HG02588 (cell line): ENCODE results near the gene ARHGAP24.
"Not testable (repeated sequence)": the region's sequence is repeated elsewhere in the genome, so short reads cannot be mapped to it uniquely, and the experiment has no call there.

Experiments used
- ATAC-seq: cut with Tn5 transposase; IDR thresholded peaks from one replicate; pipeline ENCODE4 v1.9.1; 2021; ENCODE audit warnings: mild to moderate bottlenecking, moderate library complexity; ENCODE audit not compliant: unreplicated experiment

The ARHGAP24 gene

GRCh38 chr4:85798012-85798770 lies 323.2 kb downstream of the ARHGAP24 start:
- no peak for ATAC-seq

DNA sequence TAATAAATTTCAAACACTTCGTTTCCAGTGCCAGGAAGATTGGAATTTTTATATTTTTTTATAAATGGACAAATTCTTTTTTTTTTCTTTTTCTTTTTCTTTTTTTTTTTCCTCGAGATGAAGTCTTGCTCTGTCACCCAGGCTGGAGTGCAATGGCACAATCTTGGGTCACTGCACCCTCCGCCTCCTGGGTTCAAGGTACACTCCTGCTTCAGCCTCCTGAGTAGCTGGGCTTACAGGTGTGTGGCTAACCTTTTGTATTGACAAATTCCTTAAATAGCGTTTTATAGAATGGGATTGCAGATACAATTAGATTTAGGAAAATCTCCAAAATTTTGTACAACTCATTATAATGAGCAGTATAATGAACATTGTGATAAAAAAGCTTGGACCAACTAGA lies 328.9 kb downstream of the ARHGAP24 start:
- no peak for ATAC-seq

GRCh38 chr4:85805891-85806290 lies 330.9 kb downstream of the ARHGAP24 start:
- ATAC-seq = no peak

DNA sequence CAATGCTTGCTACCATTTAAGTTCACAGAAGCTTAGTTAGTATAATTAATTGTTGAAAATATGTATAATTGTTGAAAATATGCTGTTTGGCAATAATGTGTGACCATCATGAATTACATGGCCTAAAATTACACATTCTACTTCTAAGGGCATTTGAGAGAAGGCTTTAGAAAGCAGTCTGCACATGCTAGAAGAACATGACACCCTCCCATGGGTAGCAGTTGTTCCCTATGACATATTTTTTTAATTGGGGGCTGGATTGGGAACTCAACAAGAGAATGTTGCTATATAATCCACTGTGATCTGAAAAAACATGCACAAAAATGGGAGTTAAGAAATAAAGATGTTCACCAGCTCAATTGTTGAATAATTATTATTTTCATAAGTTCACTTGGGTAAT lies 331.4 kb downstream of the ARHGAP24 start:
- ATAC-seq = no peak

GRCh38 chr4:85807247-85807950 lies 332.4 kb downstream of the ARHGAP24 start:
- no peak for ATAC-seq

DNA sequence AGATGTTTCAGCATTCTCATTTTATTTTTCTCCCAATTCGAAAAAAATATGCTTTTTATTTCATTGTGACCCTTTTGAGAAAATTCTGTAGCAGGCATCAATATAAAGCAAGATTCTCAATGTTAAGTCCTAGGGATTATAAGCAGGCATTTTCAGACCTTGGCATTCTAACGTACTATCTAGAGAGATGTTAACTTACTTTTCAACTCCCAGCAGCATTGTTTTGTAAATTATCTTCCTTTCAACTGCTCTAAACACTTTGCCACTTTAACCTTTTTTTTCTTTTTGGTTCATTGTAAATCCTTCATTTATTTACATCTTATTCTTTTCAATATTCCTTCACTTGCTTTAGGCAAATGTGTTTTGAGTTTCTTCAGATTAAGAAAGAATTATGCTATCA lies 333.2 kb downstream of the ARHGAP24 start:
- ATAC-seq = no peak

GRCh38 chr4:85808864-85809263 lies 333.9 kb downstream of the ARHGAP24 start:
- ATAC-seq = no peak

- no peak for ATAC-seq
These were observed 337.8 kb downstream of the ARHGAP24 start for GRCh38 chr4:85812776-85813175.

DNA sequence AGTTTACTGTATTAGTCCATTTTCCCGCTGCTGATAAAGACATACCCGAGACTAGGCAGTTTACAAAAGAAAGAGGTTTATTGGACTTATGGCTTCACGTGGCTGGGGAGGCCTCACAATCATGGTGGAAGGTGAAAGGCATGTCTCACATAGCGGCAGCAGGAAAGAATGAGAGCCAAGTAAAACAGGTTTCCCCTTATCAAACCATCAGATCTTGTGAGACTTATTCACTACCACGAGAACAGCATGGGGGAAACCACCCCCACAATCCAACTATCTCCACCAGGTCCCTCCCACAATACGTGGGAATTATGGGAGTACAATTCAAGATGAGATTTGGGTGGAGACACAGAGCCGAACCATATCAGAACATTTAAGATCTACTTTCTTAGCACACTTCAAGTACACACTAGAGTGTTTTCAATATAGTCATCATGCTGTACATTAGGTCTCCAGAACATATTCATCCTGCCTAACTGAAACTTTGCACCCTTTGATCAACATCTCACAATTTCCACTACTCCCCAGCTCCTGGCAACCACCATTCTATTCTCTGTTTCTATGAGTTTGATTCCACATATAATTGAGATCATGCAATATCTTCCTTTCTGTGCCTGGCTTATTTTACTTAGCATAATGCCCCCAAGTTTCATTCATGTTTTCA lies 341.0 kb downstream of the ARHGAP24 start:
- ATAC-seq = no peak

DNA sequence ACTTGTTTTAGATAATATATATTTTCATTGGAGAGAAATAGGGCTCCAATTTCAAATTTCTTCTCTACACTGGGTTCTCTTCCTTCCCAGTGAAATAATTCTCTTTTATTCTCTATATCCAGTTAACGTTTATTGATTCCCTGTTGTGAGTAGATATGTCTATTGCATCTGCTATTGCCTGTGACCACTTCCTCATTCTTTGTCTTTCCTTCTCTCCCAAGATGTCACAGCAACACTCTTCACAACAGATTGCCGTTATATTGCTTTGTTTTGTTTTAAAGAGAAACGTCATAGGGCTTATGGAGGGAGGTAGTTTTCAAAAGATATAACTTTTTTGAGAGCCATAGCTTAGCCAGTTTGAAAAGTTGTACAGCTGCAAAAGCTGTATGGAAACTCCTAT lies 343.8 kb downstream of the ARHGAP24 start:
- no peak for ATAC-seq

DNA sequence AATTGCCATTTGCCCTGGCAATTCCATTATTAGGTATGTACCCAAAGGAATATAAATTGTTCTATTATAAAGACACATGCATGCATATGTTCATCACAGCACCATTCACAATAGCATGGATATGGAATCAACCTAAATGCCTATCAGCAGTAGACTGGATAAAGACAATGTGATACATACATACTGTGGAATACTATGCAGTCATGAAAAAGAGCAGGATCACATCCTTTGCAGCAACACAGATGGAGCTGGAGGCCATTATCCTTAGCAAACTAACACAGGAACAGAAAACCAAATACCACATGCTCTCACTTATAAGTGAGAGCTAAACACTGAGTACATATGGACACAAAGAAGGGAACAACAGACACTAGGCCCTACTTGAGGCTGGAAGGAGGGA lies 345.2 kb downstream of the ARHGAP24 start:
- not testable (repeated sequence) for ATAC-seq

DNA sequence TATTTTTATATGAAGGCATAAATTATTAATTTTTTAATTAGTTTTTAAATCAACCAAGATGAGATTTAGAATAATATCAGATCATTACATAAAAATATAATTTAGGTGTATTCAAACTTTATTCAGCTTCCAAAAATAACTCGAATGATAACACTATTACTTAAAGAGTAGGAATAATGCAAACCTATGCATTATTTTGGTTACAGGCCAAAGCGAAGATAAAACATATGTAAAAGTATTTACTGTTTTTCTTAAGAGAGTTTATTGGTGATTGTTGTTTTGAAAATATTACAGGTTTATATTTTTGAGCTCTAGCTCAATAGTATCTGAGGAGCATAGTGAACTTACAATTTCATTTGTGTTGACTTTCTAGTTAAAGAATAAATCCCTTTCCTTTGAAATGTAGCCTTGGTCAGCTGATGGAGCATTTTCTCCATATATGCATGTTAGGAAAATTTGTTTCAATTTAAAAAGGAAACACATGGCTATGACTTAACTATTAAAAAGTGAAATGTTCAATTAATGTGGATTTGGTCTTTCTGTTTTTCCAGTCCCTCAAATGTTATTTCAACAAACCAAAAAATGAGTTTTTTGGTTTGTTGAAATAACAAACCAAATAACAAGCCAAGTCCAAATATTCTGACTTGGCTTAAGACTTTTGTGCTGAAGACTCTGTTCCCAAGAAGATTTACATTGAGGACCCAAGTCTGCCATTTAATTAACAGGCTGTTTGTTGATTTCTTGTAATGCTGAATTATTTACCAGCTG lies 346.9 kb downstream of the ARHGAP24 start:
- ATAC-seq = no peak

DNA sequence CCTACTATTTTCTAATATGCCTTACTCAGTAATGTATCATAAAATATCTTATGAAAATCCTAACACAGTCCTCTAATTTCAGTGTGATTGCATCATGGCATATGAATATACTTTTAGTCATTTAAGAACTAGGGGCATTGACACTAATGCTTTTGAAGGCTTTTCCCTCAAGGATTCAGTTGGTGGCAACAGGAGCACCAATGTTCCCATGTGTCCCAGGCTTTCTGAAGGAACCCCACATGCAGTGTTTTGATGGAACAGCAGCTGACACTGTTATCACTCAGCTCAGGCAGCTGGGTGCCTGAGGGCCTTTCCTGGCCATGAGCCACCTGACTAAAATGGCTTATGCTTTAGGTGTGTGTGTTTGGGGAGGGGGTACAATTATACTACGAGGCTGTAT lies 348.3 kb downstream of the ARHGAP24 start:
- no peak for ATAC-seq

GRCh38 chr4:85824166-85824945 lies 349.4 kb downstream of the ARHGAP24 start:
- ATAC-seq = no peak

DNA sequence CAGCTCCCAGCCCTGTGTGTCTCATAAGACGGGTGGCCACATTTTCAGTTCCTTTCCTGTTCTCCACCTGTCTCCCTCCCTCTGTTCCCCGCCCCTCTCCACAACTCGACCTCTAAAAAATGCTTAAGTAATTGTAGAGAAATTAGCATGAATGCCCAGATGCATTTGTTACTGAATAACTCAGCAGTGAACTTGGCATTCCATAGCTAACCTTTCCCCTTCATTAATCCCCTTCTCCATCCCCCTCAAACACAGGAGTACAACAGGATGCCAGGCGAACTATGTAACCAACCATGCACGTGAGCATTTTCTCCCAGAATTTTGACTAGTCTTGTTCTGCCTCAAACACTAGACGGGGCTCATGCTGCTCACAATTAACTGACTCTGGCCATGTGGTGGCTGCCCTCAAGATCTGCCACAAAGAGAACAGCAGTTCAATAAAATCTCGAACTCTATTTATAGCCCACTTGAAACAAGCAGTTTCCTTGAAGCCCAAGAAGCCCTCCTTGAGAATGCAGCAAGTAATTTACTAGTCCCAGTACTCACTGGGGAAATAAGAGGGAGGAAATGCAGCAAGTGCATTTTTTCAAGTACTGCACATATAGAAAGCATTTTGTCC lies 351.2 kb downstream of the ARHGAP24 start:
- ATAC-seq = no peak

GRCh38 chr4:85828027-85828890 lies 353.3 kb downstream of the ARHGAP24 start:
- ATAC-seq = no peak

GRCh38 chr4:85829276-85830051 lies 354.5 kb downstream of the ARHGAP24 start:
- no peak for ATAC-seq

DNA sequence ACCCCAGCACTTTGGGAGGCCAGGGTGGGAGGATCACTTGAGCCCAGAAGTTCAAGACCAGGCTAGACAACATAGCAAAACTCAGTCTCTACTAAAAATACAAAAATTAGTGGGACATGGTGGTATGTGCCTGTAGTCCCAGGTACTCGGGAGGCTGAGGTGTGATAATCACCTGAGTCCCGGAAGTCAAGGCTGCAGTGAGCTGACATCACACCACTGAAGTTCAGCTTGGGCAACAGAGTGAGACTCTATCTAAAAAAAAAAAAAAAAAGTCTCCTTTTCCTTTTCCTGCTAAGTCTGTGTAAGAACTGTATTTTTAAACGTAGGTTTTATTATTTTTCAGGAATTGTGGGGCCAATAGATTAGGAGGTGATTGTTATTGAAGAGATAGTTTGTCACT lies 356.7 kb downstream of the ARHGAP24 start:
- no peak for ATAC-seq
